Cardiac septum (tissue), 1 donor: ENCODE data around the gene GALNT16. TPM values are rescaled to one million over a fixed set of nuclear protein-coding genes. Genes with fewer than 3 reads are reported as not detected.
"Not testable (repeated sequence)": the region's sequence is repeated elsewhere in the genome, so short reads cannot be mapped to it uniquely, and the experiment has no call there.

Source experiments
- DNase-seq: peaks from one replicate; pipeline ENCODE4 v3.0.0-alpha.2; 2020; ENCODE audit warnings: low spot score
- intact Hi-C: fragments of 100-400 bp; cut with DNase I; formaldehyde crosslinking; loops from one replicate; pipeline ENCODE4 v1.14.0; 2022
- total RNA-seq: library from RNA; stranded (reverse); fragmentation: NEBNext Ultra II Directional; extraction: Animal tissue kit (Norgen Biotek cat#: 25700); gene quantifications from one replicate; pipeline ENCODE4 v1.2.1, GENCODE V29; 2021
- donor health status: DM: no; HTN: no; CAD: no.

GALNT16 gene
- total RNA-seq, 1 donor from 2014 or later = 25.8 TPM

DNA sequence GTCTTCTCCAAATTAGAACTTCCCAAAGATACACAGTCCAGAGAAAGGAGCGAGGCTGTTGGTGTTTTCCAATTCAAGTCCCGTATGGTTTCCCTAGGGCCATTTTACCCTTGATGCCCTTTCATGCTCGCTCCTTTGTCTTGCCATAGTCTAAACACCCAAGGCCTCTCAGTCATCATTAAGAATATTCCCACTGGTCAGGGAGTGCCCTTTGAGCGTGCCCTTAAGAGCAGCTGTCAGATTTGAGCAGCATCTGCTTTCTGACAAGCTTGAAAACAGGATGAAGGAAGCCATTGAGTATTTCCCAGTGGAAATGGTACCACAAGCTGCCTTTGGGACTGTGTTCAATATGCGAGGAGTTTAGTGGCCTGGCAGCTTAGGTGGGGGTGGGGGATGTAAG, 10.4 kb upstream of the GALNT16 start:
- intact Hi-C loops = no loop called here
- DNase-seq = no peak

DNA sequence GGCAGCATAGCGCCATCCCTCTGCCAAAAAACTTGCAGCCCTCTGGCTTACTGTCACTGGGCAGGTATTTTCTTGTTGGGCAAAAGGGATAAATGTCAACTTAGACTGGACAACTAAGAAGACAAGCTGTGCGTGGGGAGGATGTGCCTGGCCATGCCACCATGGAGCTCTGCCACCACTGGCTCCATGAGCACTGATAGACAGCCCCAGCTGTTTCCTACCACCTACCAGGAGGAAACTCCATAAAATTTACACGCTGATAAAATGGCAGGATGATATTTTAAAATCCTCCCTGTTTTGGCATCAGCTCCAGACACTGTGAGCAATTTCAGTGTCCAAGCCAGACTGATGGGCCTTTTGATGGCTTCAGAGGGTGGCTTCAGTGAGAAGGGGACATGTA, 7.1 kb upstream of the GALNT16 start:
- intact Hi-C loops = no loop called here
- no peak for DNase-seq

DNA sequence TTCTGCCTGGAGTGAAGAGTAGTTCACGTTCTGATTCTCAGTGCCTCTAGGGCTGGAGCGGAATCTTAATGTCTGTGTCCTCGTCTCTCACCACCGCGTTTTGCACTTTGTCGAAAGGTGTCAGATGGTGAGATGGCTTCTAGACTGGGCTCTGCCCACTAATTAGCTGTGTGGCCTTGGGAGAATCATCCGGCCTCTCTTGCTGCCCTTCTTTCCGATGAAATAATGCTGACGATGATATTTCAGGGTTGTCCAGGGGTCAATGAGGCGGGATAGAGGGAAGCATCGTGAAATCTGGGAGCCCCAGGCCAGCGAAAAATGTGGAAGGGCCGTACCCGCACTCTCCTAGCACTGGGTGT, 811 bp upstream of the GALNT16 start:
- DNase-seq = no peak
- intact Hi-C loops = no loop called here

DNA sequence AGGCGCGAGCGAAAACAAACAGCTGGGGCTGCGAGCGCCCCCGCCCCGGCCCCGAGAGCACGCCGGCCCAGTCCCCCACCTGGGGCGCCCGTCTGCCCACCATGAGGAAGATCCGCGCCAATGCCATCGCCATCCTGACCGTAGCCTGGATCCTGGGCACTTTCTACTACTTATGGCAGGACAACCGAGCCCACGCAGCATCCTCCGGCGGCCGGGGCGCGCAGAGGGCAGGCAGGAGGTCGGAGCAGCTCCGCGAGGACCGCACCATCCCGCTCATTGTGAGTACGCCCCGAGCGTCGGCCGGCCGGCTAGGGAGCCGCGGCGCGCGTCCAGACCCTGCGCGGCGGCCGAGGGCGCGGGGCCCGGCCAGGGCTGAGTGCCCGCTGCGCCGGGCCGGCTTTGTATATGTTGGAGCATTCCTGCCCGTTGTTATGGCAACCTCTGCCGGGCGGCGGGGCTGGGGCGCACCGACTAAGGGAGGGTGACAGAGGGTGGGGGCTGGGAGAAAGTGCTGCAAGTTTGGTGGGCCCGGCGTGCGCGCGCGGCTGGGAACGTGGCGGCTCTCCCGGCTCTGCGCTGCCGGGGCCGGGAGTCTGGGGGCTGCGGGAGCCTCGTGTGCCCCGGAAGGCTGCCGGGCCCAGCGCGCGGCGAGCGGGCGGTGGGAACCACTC, 367 bp downstream of the GALNT16 start:
- no peak for DNase-seq
- intact Hi-C loops = loop anchor here (5.0 kb wide), 2 partner anchors 57 to 87 kb away; no protein-coding TSS in a partner anchor

DNA sequence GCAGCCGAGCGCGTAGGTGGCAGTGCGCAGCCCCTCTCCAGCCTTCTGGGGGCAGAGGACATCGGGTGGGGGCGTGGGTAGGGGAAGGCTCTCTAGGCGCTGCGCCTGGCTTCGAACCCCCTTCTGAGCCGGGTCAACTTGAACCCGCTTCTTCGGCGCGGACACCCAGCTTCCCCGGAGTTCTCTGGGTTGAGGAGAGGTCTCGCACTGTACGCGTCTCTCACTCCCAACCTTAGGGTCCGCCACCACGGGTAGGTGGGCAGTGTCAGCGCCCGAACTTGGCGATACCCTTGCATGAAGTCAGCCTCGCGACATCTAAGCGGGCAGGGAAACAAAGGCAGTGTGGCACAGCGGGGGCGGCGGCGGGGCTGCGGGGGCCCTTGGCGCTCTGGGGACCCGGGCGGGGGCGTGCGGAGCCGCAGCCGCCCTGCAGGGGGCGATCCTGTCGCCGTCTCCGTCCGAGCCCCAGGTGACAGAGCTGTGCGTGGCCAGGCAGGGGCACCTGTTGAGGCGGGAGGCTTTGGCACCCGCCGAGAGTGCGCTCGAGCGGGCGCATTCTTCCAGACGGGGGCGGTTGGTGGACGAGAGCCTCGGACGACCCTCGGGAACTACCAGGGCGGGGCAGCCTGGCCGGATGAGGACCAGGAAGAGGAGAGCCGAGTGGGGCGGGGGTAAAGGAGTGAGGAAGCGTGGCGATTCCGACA, 1.1 kb downstream of the GALNT16 start:
- intact Hi-C loops = loop anchor here (5.0 kb wide), 2 partner anchors 56 to 86 kb away; no protein-coding TSS in a partner anchor
- peak; percentile 82 for DNase-seq

DNA sequence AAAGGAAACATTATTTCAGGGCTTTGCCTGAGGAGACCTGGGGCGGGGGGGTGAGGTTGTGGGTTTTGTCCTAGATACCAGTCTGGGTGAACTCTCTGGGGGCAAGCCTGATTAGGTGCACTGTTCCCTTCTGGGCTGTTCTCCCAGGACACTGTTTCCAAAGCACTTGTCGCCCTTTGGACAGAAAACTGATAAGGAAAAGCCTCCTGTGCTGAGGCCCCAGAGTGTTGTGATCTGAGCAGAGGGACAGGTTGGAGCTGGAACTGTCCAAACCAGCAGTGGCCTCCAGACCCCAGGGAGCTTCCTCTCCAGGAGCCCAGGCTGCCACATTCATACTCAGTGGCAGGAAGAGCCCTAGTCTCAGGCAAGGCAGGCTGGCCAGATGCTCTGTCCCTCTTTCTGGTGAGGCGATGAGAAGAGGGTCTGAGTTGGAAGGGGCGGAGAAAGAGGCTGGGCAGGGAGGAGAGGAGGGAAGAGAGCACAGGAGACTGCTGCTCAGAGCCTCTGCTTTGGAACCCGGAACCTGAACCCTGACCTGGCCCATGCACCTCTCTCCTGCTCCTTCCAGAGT, 1.9 kb downstream of the GALNT16 start:
- intact Hi-C loops = loop anchor here (5.0 kb wide), 2 partner anchors 55 to 85 kb away; no protein-coding TSS in a partner anchor
- DNase-seq = no peak

DNA sequence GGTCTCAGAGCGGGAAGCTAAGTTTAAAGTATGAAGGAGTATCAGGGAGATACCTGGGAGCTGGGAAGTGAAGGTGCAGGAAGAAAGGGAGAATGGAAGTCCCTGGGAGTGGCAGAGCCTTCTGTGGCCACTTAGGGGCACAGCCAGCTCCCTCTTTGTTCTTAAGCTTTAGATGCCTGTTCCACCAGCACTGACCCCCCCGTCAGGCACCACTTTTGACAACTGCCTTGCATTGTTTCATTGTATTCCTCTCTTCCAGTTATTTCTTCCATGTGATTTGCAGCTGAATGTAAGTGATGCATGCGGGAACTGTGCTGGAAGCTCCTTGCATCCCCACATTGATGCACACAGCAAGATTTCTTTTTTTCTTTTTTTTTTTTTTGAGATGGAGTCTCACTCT, 2.6 kb downstream of the GALNT16 start:
- no peak for DNase-seq
- intact Hi-C loops = loop anchor here (5.0 kb wide), 2 partner anchors 55 to 85 kb away; no protein-coding TSS in a partner anchor

DNA sequence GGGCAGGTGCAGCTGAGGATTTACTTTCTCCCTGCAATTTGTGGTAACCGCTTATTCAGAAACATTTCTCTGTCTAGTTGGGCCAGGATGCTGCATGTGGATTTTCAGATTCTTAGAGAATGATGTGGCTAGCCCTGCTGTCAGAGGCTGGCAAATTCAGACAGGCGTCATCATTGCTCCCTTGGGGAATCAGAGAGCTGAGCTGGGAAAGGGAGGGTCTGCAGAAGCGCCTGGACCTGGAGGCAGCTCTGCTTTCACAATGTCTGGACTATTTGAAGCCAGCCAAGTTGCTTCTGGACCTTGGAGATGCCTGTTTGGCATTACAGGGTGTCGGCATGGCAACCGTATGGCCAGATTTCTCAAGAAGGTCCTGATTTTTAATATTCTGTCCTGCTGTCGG, 3.4 kb downstream of the GALNT16 start:
- DNase-seq = no peak
- intact Hi-C loops = loop anchor here (5.0 kb wide), 2 partner anchors 54 to 84 kb away; no protein-coding TSS in a partner anchor

DNA sequence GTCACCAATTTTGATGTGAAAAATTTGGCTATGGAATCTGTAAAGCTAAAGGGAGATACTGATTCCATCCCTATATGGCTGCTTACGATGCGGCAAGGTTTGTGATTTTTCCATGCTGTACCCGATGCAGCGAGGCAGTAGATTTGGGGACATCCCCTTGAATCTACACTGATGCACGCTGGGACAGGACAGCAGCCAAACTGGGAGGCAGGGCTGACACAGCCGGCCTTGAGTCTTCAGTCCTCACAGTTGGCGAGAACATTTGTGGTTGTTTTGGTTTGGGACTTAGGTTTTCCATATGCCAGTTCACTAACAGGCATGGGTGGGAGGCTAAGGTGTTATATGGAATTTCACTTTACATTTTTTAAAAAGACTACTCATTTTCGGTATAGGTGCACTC, 3.8 kb downstream of the GALNT16 start:
- no peak for DNase-seq
- intact Hi-C loops = loop anchor here (5.0 kb wide), 2 partner anchors 54 to 84 kb away; no protein-coding TSS in a partner anchor

DNA sequence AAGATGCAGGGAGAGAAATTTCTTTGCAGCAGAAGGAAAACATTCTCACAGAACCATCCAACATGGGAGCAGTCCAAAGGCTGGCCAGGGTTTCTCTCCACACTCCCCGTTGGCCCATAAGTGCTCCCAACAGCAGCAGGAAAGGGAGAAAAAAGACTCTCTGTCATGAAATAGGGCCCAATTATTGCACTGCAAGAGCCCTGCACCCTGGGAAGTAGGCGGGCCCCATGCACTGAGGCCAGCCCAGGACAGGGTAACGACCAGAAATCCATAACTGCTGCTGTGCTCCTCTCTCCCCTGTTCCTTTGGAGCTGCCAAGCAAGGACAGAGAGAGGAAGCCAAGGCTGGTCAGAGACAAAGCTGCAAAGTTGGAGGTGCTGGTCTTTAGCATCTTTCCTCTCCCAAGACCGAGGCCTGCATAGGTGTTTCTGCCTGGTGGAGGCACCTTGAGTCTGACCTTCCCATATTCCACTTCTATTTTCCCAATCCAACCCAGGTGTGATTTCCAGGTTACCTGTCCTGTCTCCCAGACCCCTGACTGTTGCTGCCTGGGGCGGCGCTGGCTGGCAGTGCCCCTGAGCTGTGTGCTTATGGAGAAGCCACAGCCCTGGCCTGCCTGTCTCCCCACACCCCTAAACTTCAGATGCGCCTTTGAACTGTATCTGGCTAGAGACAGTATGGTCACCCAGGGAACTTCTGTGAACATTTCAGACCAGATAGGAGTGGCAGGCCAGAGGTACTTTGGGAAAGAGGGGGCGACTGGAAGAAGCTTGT, 6.8 kb downstream of the GALNT16 start:
- DNase-seq = peak; percentile 50
- intact Hi-C loops = no loop called here

DNA sequence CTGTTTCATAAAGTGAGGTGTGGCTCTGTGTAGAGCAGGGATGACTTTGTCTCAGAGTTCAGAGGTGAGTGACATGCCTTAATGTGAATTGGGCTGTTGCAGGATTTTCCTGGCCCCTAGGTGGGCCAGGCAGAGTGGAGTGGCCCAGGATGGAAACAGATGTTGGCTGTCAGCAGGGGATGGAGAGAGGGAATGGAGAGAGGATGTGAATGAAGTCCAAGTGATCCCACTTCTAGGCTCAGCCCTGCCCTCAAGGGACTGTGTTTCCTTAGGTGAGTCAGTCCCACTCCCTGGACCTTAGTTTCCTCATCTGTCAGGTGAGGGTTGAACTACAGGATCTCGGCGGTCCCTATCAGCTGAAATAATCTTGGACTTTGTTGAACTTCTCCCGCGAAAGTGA, 7.5 kb downstream of the GALNT16 start:
- peak; percentile 14 for DNase-seq
- intact Hi-C loops = no loop called here

DNA sequence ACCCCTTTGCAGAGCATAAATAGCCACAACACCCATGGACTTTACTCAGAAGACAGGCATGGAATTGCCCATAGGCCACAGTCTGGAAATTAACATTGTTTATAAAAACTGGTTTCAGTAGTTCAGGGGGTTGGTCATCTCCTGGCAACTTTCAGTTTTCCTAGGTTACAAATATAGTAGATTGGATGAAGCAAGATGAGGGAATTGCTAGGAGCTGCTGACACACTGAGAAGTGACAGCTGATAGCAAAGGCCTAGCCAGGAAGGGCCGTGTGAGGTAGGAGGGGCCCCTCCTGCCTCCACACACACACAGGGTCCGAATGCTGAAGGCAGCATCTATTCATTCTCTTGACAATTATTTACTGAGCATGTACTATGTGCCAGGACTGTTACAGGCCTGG, 8.3 kb downstream of the GALNT16 start:
- intact Hi-C loops = no loop called here
- no peak for DNase-seq

DNA sequence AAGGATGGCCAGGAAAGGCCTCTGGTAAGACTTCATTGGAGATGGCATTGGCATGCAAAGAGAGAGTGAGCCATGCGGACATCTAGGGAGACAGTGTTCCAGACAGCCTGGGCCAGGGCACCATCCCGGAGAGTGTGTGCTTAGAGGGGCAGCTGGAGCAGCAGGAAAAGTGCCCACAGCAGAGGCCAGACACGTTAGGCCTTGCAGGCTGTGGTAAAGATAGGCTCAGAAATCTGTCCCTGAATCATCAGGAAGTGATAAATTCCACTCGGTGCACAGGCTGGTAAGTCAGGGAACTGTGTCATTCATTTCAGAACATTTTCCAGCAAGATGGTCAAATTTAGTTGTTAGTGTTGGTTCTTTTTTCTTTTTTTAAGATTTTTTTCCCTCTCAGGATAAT, 8.8 kb downstream of the GALNT16 start:
- peak; percentile 63 for DNase-seq
- intact Hi-C loops = no loop called here

DNA sequence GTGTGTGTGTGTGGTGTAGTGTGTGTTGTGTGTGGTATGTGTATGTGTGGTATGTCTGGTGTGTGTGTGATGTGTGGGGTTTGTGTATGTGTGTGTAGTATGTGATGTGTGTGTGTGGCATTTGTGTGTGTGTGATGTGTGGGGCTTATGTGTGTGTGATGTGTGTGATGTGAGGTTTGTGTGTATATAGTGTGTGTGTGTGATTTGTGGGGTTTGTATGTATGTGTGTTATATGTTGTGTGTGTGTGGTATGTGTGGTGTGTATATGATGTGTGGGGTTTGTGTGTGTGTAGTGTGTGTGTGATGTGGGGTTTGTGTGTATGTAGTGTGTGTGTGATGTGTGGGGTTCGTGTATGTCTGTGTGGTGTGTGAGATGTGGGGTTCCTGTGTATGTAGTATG, 9.4 kb downstream of the GALNT16 start:
- intact Hi-C loops = no loop called here
- peak; percentile 15 for DNase-seq

DNA sequence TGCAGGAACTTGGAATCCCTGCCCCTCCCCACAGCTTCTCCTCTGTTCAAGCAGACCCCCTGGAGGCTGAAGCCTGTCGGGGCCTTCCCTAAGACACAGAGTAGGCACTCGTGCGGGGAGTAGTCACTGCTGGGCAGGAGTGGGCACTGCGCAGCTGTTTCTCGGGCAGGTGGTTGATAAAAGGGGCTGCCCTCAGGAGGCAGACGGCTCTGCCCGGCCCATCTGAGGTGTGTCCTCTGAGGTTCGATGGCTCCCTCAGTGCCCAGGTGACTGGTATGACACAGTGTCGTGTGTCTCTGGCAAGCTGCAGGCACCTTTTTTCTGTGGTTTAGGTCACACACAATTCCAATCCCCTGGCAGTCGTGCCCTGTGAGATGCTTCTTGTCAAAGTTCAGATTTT, 10.1 kb downstream of the GALNT16 start:
- DNase-seq = peak; percentile 65
- intact Hi-C loops = no loop called here

DNA sequence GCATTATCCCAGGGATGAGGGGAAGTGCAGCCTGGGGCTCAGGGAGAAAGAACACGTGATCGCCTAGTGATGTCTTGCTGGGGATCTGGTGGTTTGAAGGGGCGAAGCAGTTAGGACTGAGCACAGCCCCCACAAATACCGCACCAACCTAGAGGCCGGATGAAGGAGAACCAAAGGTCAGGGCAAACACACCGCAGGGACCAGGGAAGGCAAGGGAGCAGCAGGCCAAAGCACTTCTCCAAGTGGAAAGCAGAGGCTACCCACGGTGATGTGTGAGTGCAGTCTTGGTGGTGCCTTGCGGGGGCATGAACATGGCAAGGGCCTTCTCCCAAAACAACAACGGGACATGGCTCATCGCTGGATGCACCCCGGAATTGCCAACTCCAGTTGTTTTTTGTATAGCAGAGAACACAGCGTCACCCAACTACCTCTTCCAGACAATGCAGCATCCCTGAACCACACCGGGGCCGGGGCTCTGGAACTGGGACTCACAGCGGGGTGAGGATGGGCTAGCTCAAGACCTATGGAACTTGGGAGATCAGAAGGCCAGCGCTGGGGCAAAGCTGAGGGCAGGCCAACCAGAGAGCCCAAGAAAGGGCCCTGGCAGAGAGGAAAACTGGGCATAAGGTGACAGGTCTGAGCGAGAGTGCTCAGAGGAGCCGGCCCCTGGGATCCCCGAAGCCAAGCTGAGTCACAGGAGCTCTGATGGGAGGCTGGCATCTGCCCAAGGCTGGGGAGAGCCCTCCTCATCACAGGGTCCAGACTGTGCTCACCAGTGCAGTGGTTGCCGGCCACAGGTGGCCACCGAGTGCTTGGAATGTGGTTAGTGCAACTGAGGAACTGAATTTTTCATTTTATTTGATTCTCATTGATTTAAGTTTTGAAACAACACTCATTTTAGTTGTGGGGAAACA, 11.1 kb downstream of the GALNT16 start:
- peak; percentile 69 for DNase-seq
- intact Hi-C loops = no loop called here

DNA sequence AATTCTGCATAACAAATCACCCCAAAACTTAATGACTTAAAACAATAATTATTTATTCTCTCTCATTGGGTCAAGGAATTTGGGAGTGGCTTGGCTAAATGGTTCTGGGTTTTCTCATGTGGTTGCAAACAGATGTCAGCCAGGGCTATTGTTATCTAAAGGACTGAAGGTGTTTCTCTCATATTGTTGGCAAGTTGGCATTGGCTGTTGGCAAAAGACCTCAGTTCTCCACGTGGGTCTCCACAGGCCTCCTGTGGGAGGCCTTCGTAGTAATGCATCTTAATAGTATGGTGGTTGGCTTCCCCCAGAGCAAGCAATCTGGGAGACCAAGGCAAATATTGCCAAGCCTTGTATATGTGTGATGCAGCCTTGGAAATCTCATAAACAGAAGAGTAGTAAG, 14.4 kb downstream of the GALNT16 start:
- intact Hi-C loops = no loop called here
- DNase-seq = peak; percentile 62

DNA sequence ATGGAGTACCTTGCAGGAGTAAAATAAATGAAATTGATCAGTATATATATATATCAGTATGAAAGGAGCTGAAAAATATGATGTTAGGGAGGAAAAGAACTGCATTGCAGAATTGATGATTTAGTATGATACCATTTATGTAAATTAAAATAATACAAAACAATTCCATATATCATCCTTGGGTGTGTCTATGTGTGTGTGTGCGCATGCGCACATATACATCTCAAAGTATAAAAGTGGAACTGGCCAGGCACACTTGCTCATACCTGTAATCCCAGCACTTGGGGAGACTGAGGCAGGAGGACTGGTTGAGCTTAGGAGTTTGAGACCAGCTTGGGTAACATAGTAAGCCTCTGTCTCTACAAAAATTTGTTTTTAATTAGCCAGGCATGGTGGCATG, 15.4 kb downstream of the GALNT16 start:
- peak; percentile 4 for DNase-seq
- intact Hi-C loops = no loop called here

DNA sequence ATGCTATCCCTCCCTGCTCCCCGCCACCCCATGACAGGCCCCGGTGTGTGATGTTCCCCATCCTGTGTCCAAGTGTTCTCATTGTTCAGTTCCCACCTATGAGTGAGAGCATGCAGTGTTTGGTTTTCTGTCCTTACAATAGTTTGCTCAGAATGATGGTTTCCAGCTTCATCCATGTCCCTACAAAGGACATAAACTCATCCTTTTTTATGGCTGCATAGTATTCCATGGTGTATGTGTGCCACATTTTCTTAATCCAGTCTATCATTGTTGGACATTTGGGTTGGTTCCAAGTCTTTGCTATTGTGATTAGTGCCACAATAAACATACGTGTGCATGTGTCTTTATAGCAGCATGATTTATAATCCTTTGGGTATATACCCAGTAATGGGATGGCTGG, 17.4 kb downstream of the GALNT16 start:
- DNase-seq, intact Hi-C loops: not testable (repeated sequence)
